HG02938 (cell line): ENCODE data around the gene BCL6.

Source experiments
- ATAC-seq: cut with Tn5 transposase; IDR thresholded peaks from one replicate; pipeline ENCODE4 v1.9.1; 2021; ENCODE audit warnings: mild to moderate bottlenecking, moderate library complexity; ENCODE audit not compliant: unreplicated experiment

BCL6 gene

GRCh38 chr3:187720337-187720670 is 25.0 kb downstream of the BCL6 start:
- no peak for ATAC-seq

- ATAC-seq: no peak
Observed at GRCh38 chr3:187719628-187720336, 25.5 kb downstream of the BCL6 start.

GRCh38 chr3:187718802-187719201 is 26.5 kb downstream of the BCL6 start:
- ATAC-seq: no peak

GRCh38 chr3:187717572-187717971 is 27.7 kb downstream of the BCL6 start:
- ATAC-seq: no peak

GRCh38 chr3:187714404-187714979 is 30.8 kb downstream of the BCL6 start:
- ATAC-seq: peak; percentile 85

GRCh38 chr3:187713504-187713903 is 31.8 kb downstream of the BCL6 start:
- peak; percentile 53 for ATAC-seq

GRCh38 chr3:187709155-187709554 is 36.1 kb downstream of the BCL6 start:
- no peak for ATAC-seq

GRCh38 chr3:187708696-187709095 is 36.6 kb downstream of the BCL6 start:
- no peak for ATAC-seq

- ATAC-seq: no peak
Observed at GRCh38 chr3:187706971-187707370, 38.3 kb downstream of the BCL6 start.

- no peak for ATAC-seq
Observed at GRCh38 chr3:187705164-187705563, 40.1 kb downstream of the BCL6 start.

GRCh38 chr3:187702507-187703033 is 42.7 kb downstream of the BCL6 start, which contains the start of gene RTP2:
RTP2 (minus strand) TSS chr3:187702557; CDS start chr3:187702128, 429 bp downstream.
- ATAC-seq: no peak

- ATAC-seq: no peak
Observed at GRCh38 chr3:187700249-187700648, 45.0 kb downstream of the BCL6 start.

- ATAC-seq: no peak
Observed at GRCh38 chr3:187698499-187699399, 46.5 kb downstream of the BCL6 start.

GRCh38 chr3:187696021-187696420 is 49.2 kb downstream of the BCL6 start:
- ATAC-seq: no peak

GRCh38 chr3:187695449-187695848 is 49.8 kb downstream of the BCL6 start:
- no peak for ATAC-seq

- ATAC-seq: no peak
Observed at GRCh38 chr3:187694801-187695200, 50.5 kb downstream of the BCL6 start.

- ATAC-seq: no peak
Observed at GRCh38 chr3:187693431-187693830, 51.8 kb downstream of the BCL6 start.

GRCh38 chr3:187689984-187690383 is 55.3 kb downstream of the BCL6 start:
- no peak for ATAC-seq

GRCh38 chr3:187686621-187687273 is 58.5 kb downstream of the BCL6 start:
- ATAC-seq: no peak

GRCh38 chr3:187685948-187686347 is 59.3 kb downstream of the BCL6 start:
- no peak for ATAC-seq

GRCh38 chr3:187684880-187685279 is 60.4 kb downstream of the BCL6 start:
- ATAC-seq: no peak
